Posterior cingulate gyrus (tissue), 11 donors: ENCODE results near the gene PPM1H.
"Not testable (repeated sequence)": the region's sequence is repeated elsewhere in the genome, so short reads cannot be mapped to it uniquely, and the experiment has no call there.

Source experiments
- DNase-seq, 10 donors: peaks; one replicate each; pipeline versions ENCODE4 v3.0.0 to v3.0.0-alpha.2; 2020 to 2021; ENCODE audit warnings: mixed read lengths in 3 of 10
- intact Hi-C: fragments of 100-400 bp; cut with DNase I; formaldehyde crosslinking; loops from one replicate; pipeline ENCODE4 v1.15.1; 2023

The PPM1H gene

GRCh38 chr12:62947364-62947763, 12.4 kb upstream of the PPM1H start:
- intact Hi-C loops = no loop called here

GRCh38 chr12:62943779-62944395, 8.9 kb upstream of the PPM1H start:
- intact Hi-C loops = no loop called here
- no peak for DNase-seq

More at GRCh38 chr12:62947364-62947763, 12.4 kb upstream of the PPM1H start:
- no peak for DNase-seq

GRCh38 chr12:62942316-62942715, 7.4 kb upstream of the PPM1H start:
- DNase-seq, intact Hi-C loops: not testable (repeated sequence)

DNA sequence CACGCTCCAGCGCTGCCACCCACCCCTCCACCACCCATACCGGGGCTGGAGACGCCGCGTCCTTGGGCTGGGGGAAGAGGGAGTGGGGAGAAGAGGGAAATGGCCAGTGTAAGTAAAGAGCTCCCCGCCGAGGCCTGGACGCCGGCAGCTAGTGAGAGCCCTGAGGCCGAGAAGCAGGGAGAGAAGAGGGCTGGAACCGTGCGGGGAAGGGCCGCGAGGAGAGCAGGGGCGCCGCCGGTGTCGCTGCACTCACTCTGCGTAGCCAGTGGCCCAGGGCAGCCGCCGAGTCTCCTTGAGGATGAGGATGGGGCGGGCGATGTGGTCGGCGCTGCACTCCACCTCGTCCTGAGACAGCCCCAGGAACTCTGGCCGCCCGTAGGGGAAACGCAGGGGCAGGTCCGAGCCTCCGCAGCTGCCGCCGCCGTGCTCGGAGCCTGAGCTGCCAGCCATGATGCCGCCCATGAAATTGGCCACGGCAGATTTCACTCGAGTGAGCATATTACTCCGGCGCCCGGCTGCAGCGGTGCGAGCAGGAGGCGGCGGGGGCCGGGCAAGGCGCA, 631 bp downstream of the PPM1H start:
- DNase-seq = peak; percentile 36 to 93 (median 58)
- intact Hi-C loops = loop anchor here (2.0 to 10.0 kb wide), 4 partner anchors 72 to 470 kb away; partner anchors contain the start of gene MON2

- peak in 9 of 10 donors; percentile 24 to 87 (median 42) for DNase-seq
- intact Hi-C loops = loop anchor here (2.0 to 10.0 kb wide), 4 partner anchors 71 to 469 kb away; partner anchors contain the start of gene MON2
Measured at GRCh38 chr12:62933602-62934238, 1.2 kb downstream of the PPM1H start.

GRCh38 chr12:62933220-62933601, 1.7 kb downstream of the PPM1H start:
- intact Hi-C loops = loop anchor here (5.0 to 10.0 kb wide), 3 partner anchors 71 to 468 kb away; partner anchors contain the start of gene MON2
- DNase-seq = peak; percentile 73 to 98 (median 84)

DNA sequence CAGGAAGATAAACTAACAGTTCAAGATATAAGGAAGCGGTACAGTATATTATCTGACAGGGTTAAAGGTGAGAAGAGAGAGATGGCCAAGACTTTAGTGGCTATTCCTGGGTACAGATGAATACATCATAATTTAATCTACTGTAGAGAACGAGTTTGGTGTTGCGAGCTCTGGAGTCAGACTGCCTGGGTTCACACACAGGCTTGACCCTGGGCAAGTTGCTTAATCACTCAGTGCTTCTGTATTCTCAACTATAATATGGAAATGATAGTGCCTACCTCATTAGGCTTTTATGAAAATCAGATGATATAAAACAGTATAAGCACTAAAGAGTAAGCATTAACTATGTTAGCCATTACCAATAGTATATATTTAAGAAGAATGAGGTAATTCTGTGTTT, 3.5 kb downstream of the PPM1H start:
- DNase-seq = no peak
- intact Hi-C loops = loop anchor here (5.0 to 10.0 kb wide), 3 partner anchors 69 to 467 kb away; partner anchors contain the start of gene MON2

- intact Hi-C loops = loop anchor here (5.0 to 10.0 kb wide), 3 partner anchors 68 to 466 kb away; partner anchors contain the start of gene MON2
- DNase-seq = no peak
Measured at GRCh38 chr12:62930546-62931425, 4.2 kb downstream of the PPM1H start.

GRCh38 chr12:62928632-62929031, 6.3 kb downstream of the PPM1H start:
- intact Hi-C loops = no loop called here

GRCh38 chr12:62925680-62926079, 9.3 kb downstream of the PPM1H start:
- DNase-seq = no peak
- intact Hi-C loops = no loop called here

More at GRCh38 chr12:62928632-62929031, 6.3 kb downstream of the PPM1H start:
- no peak for DNase-seq

- intact Hi-C loops = no loop called here
Measured at GRCh38 chr12:62924084-62924483, 10.9 kb downstream of the PPM1H start.

DNA sequence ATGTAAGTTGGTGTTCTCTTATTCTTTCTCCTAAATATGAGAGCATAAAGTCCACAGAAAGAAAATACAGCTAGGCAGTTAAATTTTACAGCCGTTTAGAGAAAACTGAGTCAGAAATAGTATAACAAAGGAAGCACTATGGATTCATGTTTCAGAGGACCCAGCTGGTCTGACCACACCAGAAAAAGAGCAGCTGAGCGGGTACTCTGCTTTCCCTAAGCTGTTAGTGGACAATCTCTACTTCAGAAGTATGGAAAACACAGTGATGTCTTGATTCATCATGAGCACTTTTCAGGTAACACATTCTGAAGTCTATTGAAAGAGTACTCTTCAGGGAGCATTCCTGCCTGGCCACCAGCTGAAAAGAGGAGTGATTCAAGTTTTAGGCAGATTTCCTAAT, 12.4 kb downstream of the PPM1H start:
- peak in 4 of 10 donors; percentile 27 to 84 (median 35) for DNase-seq
- intact Hi-C loops = no loop called here

More at GRCh38 chr12:62924084-62924483, 10.9 kb downstream of the PPM1H start:
- DNase-seq = no peak

GRCh38 chr12:62919838-62920237, 15.1 kb downstream of the PPM1H start:
- peak in 8 of 10 donors; percentile 31 to 88 (median 46) for DNase-seq
- intact Hi-C loops = no loop called here

GRCh38 chr12:62917926-62918325, 17.0 kb downstream of the PPM1H start:
- no peak for DNase-seq
- intact Hi-C loops = no loop called here

GRCh38 chr12:62916632-62917425, 18.1 kb downstream of the PPM1H start:
- DNase-seq = no peak
- intact Hi-C loops = no loop called here

GRCh38 chr12:62915204-62915529, 19.8 kb downstream of the PPM1H start:
- intact Hi-C loops = no loop called here
- DNase-seq = no peak

- DNase-seq = no peak
- intact Hi-C loops = no loop called here
Measured at GRCh38 chr12:62914443-62915203, 20.3 kb downstream of the PPM1H start.

DNA sequence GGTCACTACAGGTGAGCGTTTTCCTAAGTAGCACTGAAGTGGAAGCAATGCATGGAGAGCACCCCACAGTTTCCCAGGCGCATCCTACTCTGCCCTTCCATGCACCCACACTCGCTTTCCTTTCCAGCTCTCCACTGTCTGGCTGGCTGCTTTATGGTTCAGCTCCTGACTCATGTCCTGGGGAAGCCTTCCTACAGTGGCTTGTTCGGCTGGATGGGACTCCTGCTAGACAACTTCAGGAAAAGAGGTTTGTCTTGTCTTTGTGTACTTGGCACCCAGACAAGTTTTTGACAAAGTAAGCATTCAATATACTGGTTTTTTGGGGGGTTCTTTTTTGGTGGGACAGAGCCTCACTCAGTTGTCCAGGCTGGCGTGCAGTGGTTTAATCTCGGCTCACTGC, 21.6 kb downstream of the PPM1H start:
- no peak for DNase-seq
- intact Hi-C loops = no loop called here

DNA sequence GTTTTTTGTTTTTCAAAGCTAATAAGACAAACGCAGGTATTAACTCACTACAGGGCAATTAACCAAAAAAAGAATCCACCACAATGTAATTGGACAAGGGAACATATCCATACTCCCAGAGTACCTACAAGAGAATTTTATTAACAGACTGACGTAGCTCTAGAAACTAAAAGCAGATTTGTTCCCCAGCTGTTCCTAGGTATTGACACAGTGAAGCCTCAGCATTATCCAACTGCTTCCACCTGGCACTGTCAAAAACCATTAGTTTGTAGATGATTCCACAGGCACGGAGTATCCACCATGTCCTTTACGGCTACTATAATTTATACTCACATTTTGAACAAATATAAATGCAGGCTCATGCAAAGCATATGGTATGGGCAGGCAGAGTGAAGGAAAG, 22.3 kb downstream of the PPM1H start:
- intact Hi-C loops = no loop called here
- no peak for DNase-seq
